Stimulated activated CD4-positive, alpha-beta T cell treated with anti-CD3 and anti-CD28 coated beads, Interleukin-15, amount 100 ng/mL, for 1 hour (primary cell): ENCODE results near the gene GASK1B.

Experiments
- DNase-seq, 2 donors: peaks; one replicate each; pipeline ENCODE4 v3.0.0-alpha.2; 2020; ENCODE audit warnings: low read depth in 1 of 2, low spot score in 1 of 2

GASK1B gene

GRCh38 chr4:158147151-158147550 lies 25.7 kb downstream of the GASK1B start:
- no peak for DNase-seq

GRCh38 chr4:158146736-158147135 lies 26.1 kb downstream of the GASK1B start:
- no peak for DNase-seq

- no peak for DNase-seq
Observed at GRCh38 chr4:158139086-158139485, 33.7 kb downstream of the GASK1B start.

GRCh38 chr4:158134222-158134621 lies 38.6 kb downstream of the GASK1B start:
- DNase-seq = no peak

GRCh38 chr4:158133551-158133950 lies 39.3 kb downstream of the GASK1B start:
- DNase-seq = no peak

GRCh38 chr4:158131027-158131426 lies 41.8 kb downstream of the GASK1B start:
- no peak for DNase-seq

GRCh38 chr4:158130204-158130603 lies 42.6 kb downstream of the GASK1B start:
- no peak for DNase-seq

- DNase-seq = no peak
Observed at GRCh38 chr4:158129694-158130093, 43.1 kb downstream of the GASK1B start.

GRCh38 chr4:158128540-158128939 lies 44.3 kb downstream of the GASK1B start:
- no peak for DNase-seq

GRCh38 chr4:158125310-158125709 lies 47.5 kb downstream of the GASK1B start:
- DNase-seq = no peak
